HL-60/S4 (cell line): Measurements from ENCODE around the gene PAEP.
"Not testable (repeated sequence)": the region's sequence is repeated elsewhere in the genome, so short reads cannot be mapped to it uniquely, and the experiment has no call there.

Source experiments
- in situ Hi-C: fragments of 300-500 bp; cut with MboI; formaldehyde crosslinking; loops from 2 replicates; pipeline ENCODE4 v1.14.3; 2022; ENCODE audit warnings: low sequenced_read_pairs

Gene PAEP

GRCh38 chr9:135561391-135562234, at the start of gene PAEP:
PAEP (plus strand) TSS chr9:135561756.
- in situ Hi-C loops, result no loop called here

GRCh38 chr9:135512241-135512603, 49.3 kb upstream of the PAEP start:
- in situ Hi-C loops, result no loop called here

- in situ Hi-C loops, result no loop called here
These were observed 48.7 kb upstream of the PAEP start for GRCh38 chr9:135512904-135513303.

- in situ Hi-C loops, result no loop called here
These were observed 48.2 kb upstream of the PAEP start for GRCh38 chr9:135513351-135513846.

- in situ Hi-C loops, result not testable (repeated sequence)
These were observed 47.6 kb upstream of the PAEP start for GRCh38 chr9:135513906-135514305.

GRCh38 chr9:135514342-135515082, 47.0 kb upstream of the PAEP start:
- in situ Hi-C loops, result no loop called here

GRCh38 chr9:135515083-135515951, 46.2 kb upstream of the PAEP start:
- in situ Hi-C loops, result no loop called here

GRCh38 chr9:135516132-135516860, 45.3 kb upstream of the PAEP start:
- in situ Hi-C loops, result no loop called here

- in situ Hi-C loops, result no loop called here
These were observed 44.1 kb upstream of the PAEP start for GRCh38 chr9:135517407-135517822.

GRCh38 chr9:135519179-135519971, 42.2 kb upstream of the PAEP start:
- in situ Hi-C loops, result no loop called here

- in situ Hi-C loops, result no loop called here
These were observed 40.5 kb upstream of the PAEP start, which contains the start of gene LCN1 for GRCh38 chr9:135520916-135521607. LCN1 (plus strand) TSS chr9:135521440; CDS start chr9:135521498, 58 bp downstream.

GRCh38 chr9:135521608-135522095, 39.9 kb upstream of the PAEP start:
- in situ Hi-C loops, result no loop called here

- in situ Hi-C loops, result no loop called here
These were observed 39.2 kb upstream of the PAEP start for GRCh38 chr9:135522137-135522877.

GRCh38 chr9:135522931-135523330, 38.6 kb upstream of the PAEP start:
- in situ Hi-C loops, result no loop called here

GRCh38 chr9:135523521-135524129, 37.9 kb upstream of the PAEP start:
- in situ Hi-C loops, result no loop called here

GRCh38 chr9:135524130-135524861, 37.3 kb upstream of the PAEP start:
- in situ Hi-C loops, result no loop called here
